NCI-H524 (cell line): Measurements from ENCODE around the gene KCNMA1.

ENCODE experiments used
- DNase-seq, 2 experiments: peaks; one replicate each; lab custom pipeline; 2025; lab: John Stamatoyannopoulos, UW

KCNMA1 gene

DNA sequence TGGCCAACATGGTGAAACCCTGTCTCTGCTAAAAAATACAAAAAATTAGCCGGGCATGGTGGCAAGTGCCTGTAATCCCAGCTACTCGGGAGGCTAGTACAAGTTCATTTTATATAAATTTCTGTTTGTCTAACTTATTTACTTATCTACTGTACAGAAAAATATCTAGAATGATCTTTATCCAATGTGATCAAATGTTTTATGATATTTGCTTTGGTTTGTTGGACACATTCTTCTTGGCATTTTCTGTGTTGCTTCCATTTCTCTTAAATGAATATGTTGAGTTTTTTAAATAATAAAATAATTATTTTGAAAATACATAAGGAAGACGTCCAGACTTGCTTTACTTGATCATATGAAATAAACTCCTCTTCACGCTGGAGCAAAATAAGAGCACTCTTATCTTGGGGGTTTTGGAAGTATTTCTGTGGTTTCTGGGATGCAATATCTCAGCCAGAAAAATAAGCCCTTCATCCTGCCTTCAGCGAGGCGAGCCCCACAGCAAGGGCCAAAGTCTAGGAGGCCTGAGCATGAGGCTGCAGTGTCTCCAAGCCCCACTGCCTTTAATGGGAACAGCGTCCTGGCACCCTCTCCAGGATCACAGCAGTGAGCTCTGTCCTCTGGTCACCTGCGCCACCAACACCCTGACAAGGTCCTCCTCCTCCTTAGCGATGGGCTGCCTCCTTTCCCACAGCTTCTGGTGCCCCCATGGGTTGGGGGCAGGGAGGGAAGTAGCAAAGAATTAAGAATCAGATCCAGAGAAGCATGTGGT is 480.2 kb downstream of the KCNMA1 start:
- DNase-seq = no peak

DNA sequence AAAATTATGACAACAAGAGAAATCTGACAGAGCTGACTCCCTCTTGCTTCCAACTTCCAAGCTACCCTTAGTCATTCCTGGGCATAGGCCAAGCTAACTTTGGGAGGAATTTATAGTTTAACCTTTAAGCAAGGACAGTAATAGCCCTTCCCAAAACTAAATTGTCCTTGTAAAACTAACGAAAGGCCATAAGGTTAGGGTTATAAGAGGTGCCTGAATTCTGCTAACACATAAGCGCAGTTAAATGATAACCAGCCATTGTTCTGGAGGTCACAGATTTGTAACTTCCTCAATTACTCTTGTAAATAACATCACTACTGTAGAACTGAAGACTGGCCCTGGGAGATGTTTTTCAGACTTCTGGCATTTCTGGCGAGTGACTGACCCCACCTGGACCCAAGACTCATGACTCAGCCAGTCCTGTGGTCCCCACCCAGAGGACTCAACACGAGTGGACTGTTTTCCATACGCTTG is 481.2 kb downstream of the KCNMA1 start:
- DNase-seq = no peak

DNA sequence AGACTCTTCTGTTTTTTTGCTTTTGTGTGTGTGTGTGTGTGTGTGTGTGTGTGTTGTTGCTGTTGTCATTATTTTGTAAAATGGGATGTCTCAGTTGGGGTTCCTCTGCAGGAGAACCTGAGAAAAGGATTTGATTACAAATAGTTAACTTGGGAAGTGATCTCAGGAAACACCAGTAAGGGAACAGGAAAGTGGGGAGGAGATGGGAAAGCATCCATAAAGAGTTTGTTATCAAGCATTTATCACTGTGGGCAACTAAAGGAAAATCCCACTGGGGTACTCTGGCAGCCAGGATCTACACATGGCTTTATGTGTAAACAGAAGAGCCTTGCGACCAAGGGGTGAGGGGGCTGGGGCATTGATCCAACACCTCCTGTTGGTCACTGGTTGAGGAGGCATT is 485.4 kb downstream of the KCNMA1 start:
- DNase-seq = no peak

DNA sequence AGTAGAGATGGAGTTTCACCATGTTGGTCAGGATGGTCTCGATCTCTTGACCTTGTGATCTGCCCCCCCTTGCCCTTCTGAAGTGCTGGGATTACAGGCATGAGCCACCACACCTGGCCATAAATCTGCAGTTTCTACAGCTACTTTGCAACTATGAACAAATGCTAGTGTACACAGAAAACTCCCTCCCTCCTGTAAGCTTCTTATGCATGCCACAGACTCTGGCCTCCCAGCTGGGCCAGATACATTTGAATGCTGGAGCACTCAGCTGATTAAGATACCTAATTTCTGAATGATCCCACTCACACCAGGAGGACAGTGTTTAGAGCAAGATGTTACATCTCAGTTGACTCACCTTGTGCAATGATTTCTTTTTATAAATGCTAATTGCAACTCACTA is 486.2 kb downstream of the KCNMA1 start:
- peak in 1 of 2 experiments; percentile 3 for DNase-seq

DNA sequence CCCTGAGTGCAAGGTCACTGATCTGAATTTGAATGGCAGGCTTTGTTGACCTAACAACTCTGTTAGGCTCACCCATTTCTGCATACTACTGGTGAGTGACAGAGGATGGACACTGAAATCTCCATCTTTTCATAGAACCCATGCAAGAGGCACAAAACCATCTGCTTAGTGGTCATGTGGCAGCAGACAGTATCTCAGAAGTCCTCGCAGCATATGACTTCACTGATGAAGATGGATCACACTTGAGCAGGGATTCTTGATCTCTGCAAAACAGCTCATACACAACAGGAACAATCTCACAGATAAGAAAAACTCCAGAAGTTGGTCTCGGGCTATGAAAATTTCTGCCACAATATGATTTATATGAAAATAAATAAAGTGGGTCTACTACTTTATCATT is 487.9 kb downstream of the KCNMA1 start:
- no peak for DNase-seq

DNA sequence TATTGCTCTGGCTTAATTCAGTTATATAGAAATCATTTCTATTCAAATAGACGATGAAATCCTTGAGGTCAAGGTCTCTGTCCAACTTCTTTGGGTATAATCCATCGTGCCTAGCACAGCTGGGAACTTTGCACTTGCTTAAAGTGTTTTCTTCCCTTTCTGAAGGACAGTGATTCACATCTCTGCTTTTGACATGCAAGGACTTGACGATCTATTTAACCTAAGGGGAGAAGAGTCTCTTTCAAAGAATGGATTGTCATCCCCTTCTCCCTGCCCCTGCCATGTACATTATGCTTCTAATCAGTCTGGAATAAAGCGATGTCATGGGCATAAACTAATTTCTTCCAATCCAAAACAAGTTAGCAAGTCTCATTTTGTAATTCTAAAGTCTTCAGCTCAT is 488.6 kb downstream of the KCNMA1 start:
- DNase-seq = no peak

DNA sequence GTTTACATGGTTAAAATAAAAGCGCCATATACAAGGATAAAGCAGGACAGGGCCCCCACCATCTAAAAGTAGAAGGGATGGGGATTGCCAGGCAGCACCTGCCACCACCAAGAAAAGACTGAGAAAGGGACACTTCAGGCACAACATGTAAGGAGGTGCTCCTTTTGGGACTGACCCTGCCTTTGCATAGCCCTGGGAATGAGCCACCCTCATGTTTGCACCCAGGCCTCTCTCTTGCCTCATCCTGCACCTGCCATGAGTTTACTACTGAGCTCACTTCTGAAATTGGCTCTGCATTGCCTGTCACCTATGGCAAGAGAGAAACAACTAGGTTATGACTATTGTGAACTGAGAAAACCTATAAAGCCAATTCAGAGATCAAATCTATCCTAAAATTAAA is 489.7 kb downstream of the KCNMA1 start:
- DNase-seq = no peak

DNA sequence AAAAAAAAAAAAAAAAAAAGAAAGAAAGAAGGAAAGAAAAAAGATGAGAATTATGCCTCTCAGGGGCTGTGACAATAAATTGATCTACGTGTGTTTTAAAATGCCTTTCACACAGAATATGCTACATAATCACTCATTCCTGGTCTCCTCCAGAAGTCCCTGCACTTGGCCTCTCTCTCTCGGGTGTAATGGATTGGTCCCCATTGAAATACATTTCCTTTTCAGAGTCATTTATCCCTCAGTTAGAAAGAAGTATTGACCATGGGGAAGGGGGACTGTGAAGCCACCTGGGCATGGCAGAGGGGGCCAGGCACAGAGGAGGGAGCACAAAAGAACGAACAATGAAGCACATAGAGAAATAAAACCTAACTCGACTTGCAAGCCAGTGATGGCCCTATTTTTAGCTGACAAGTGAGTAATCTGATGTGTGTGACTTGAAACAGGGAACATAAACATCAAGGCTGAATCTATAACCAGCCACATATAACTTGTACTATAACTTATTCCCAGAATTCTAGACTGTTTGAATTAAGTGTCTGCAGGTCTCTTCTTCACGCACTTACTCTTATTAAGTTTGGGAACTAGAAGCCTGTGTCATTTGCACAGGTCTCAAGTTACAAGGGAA is 490.8 kb downstream of the KCNMA1 start:
- DNase-seq = no peak

DNA sequence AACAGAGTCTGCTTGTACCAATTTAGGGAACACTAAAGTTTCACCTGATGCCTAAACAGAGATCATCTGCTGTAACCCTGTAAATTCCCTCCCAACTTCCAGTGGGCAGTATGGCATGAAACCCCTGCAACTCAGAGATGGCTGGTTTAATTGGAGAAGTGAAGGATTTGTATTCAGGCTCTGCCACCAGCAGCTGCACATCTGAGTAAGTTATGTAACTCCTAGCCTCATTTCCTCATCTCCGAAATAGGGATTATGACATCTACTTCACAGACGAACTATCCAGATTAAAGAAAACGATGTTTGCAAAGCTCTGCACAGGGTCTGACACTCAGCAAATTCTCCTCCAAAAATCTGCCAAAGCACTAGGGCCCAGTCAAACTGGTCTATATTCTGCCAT is 493.0 kb downstream of the KCNMA1 start:
- no peak for DNase-seq

DNA sequence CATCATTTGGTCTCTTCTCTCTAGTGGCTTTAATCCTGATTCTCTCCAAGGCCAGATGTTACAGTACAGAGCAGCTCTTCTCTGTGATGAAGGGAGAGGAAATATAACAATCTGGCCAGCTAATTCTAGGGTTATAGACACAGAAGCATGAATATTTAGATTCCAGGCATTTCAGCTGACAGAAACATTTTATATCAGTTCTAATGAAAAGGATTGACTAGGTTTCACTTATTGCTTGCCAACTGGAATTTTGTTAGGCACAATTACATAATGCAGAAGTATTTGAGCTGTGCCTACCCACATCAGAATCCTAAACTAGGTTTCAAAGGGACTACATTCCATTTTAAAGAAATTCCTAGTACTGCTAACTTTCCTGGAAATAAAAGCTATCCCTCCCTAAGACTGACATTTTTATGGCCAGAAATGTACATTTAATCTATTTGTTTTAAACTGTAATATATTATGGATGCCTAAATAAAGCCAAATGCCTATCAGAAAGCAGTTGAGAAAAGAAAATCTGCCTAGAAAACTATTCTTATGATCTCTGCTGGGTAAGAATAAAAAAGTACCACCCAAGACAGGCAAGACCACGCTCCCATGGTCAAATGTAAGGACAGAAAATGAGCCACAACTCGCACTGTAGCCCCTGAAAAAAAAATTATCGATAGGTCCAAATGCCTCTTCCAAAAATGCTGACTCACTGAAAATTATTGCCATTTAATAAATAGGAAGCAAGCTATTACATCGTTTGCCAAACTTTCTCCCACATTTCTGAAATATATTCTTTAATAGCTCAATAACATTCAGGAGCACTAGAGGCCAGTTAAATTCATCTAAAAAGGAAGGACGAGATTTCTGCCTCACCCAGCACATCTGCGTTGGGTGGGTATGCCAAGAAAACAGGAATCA is 498.1 kb downstream of the KCNMA1 start:
- peak in 1 of 2 experiments; percentile 52 for DNase-seq

DNA sequence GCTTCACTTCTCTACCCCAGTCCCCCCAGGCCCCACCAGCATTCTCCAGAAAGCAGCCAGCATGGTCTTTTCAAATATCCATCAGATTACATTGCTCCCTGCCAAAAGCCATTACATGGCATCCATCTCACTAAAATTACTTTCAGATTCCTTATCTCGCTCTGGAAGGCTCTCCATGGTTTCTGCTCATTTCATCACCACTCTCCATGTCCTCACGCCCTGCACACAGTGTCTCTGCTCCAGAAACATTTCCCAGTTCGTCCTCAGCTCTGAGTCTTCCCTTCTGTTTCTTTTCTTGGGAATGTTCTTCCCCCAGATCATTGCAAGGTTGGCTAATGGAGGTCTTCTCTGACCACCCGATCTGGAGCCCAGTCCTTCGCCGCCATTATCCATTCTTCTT is 499.1 kb downstream of the KCNMA1 start:
- no peak for DNase-seq

DNA sequence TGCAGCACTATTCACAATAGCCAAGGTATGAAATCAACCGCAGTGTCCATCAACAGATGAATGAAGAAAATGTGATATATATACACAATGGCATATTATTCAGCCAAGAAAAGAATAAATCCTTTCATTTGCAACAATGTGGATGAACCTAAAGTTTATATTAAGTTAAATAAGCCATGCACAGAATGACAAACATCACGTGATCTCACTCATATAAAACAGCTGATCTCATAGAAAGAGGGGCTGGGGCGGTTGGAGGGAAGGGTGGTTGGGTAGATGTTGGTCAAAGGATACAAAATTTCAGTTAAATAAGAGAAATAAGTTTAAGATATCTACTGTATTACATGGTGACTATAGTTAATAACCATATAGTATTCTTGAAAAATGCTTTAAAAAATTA is 502.1 kb downstream of the KCNMA1 start:
- DNase-seq = no peak

DNA sequence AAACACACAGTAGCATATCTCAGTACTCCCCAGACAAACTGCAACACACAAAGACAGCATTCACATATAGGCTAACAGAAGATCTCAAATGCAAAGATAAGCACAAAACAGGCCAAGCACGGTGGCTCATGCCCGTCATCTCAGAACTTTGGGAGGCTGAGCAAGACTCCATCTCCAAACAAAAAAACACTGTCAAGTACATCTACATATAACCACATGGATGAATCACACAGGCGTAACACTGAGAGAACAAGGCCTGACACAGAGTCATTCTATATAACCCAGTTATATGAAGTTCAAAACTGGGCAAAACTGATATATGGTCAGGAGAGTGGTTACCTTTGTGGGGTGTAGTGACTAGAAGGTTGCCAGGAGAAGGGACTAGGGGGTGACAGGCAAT is 506.4 kb downstream of the KCNMA1 start:
- no peak for DNase-seq

DNA sequence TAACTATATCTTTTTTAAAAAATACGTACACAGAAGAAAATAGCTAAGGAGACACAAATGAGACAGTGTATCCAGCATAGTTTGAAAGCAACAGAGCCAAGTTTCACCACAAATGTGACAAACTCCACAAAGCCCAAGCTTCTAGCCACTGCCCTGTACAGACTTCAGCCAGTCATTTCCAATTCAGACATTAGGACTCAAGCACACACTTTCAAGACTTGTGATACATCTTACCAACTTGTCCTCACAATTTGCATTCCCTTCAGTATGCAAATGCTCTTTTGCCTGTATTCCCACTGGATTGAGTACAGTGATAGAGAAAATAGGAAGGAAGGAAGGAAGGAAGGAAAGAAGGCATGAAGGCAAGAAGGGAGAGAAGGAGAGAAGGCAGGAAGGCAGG is 510.4 kb downstream of the KCNMA1 start:
- DNase-seq = no peak

DNA sequence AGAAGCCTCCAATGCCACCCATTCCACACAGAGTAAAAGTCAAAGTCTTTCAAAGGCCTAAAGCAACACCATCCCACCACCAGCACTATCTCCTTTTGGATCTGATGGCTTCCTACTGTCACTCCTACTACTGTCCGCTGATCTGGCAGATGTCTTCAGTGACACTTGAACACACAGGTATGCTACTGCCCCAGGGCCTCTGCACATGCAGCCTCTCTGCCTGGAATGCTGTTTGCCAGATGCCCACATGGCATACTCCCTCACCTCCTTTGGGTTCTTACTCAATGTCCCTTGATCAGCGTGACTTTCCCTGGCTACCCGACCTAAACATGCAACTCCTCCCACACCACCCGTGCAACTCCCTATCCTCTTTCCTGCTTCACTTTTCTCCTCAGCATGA is 512.4 kb downstream of the KCNMA1 start:
- no peak for DNase-seq

DNA sequence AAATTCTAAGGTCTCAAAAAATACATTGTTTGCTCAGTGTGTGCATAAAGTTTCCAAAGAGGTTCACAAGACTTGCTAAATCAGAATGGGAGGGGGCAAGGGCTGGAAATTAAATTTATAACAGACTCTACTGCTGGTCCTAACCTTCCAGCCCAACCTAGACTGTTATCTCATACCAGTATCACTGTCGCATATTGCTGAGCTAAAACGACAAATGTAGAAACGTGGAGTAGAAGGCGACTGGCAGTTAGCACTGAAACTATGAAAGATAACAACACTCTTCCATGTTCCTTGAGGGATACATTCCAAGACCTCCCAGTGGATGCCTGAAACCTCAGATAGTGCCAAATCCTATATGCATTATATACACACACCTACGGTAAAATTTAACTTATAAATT is 514.3 kb downstream of the KCNMA1 start:
- no peak for DNase-seq

DNA sequence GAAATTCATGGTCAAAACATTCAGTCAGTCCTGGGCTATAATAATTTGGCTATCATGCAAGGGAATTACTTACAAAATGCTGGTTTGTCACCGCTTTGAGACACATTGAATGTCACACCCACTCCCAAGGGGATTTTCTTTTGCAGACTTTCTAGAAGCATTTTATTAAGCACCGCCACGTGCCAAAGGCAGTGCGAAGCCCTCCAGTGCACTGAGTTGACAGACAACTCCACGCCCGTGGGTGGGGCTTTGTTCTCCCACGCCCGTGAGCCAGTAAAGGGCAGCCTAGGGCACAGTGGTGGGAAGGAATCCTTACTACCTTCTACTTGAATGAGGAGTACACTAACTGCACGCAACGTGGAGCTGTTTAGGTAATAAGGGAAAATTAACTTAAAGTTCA is 515.8 kb downstream of the KCNMA1 start:
- DNase-seq = no peak

DNA sequence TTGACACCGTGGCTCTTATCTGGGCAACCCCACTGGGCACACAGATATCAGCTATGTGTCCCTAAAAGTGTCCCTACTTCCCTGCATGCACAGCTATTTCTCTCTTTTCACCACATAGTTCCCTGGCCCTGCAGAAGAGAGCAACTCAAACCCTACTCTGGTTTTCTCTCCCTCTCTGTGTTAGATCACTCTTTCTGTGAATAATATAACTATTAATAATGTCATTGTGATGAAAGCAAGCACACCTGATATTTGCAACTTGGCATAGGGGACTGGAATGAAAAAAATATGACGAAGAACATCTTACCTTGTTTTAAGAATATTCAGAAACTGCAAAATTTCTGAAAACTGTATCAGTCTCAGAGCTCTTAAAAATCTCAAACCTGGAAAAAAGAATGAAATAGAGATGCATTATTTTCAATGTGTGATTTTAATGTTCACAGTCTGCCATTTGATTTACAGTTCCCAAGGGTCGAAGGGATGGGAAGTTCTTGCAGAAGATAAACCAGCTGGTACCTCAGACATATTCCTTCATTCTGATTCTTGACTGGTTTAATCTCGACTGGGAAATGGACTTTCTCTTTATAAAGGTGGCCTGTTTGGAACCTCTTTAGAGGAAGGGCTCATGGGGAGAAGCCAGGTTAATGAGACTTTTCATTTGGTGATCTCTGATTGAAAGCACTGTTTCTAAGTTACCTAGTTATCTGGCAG is 516.8 kb downstream of the KCNMA1 start:
- DNase-seq = no peak

DNA sequence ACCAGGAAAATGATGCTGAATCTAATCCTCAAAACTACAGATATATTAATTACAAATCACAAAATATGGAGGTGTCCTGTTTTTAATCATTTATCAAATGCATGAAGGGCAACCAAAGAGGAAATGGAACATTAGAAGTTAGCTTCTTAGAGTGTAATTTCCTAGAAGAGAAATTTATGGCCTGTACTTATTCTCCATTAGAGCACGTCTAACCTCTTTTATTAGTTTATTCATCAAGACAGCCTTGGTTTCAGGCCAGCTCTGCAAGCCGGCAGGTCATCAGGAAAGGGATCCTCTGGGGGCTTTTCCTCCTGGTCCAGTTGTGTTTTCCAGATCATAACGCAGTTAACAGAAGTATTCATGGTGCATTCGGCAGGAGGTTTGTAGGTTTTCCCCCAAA is 517.6 kb downstream of the KCNMA1 start:
- no peak for DNase-seq

DNA sequence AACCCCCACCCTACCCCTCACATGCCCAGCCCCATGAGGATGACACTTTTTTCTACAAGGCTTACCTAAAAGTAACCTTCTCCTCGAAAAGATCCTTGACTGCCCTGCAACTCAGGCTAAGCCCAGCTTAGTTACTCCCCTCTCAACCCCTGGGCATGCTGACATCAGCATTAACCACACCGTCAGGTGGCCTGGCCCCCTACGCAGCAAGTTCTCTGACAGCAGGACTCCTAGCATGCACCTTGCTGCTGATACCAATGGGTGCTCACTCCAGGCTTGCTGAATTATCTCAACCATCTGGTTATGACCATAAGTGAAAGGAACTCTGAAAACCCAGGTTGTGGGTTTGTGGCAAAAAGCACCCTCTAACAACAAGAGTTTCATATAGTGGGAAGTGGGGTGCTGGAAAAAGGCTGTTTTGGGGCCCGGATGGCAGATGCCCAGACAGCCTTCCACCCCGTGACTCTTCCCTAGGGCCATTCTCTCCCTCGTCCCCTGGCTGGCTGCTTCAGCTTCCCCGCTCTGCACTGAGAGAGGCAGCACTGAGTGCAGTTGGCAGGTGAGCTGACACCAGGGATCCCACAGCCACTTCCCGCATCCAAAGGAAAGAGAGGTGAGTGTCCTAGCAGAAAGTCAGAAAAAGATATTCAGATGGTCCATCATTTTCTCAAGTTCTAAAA is 518.9 kb downstream of the KCNMA1 start:
- no peak for DNase-seq

DNA sequence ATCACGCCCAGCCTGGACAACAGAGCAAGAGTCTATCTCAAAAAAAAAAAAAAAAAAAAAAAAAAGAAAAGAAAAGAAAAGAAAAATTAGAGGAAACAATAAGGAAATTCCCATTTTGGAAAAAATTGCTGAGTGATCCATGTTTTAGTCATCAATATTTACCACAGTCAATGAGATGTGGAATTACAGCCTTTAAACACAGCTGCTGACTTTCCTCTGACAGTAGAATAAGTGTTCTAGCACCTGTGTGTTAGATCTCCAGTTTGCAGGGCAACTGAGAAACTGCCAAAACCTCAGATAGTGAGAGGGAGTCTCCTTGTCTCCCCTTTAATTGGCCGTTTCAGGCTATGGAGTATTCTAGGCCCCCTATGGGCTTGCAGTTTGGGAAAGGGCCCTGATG is 520.1 kb downstream of the KCNMA1 start:
- no peak for DNase-seq

DNA sequence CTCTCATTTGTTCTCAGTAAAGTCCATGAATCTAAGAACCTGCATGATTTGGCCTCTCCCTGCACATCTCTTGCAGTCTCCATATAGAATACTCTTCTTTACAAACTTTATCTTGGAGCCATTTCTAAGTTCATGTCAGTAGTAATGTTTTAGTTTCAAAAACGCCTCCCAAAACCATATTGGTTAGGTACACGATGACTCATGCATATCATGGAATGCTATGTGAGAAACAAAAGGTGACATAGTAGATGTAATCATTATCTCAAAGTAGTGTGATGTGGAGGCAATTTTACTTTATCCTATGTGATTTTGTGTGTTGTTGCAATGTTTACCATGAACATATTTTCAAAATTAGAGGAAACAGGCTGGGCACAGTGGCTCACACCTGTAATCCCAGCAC is 520.7 kb downstream of the KCNMA1 start:
- DNase-seq = no peak
